Left ventricle myocardium inferior (tissue), 1 donor: ENCODE data around the gene LSM14B. TPM values are rescaled to one million over a fixed set of nuclear protein-coding genes. Genes with fewer than 3 reads are reported as not detected.
"Not testable (repeated sequence)": the region's sequence is repeated elsewhere in the genome, so short reads cannot be mapped to it uniquely, and the experiment has no call there.

ENCODE experiments used
- DNase-seq: peaks from one replicate; pipeline ENCODE4 v3.0.0-alpha.2; 2020
- H3K27ac ChIP-seq: fragments of 200-600 bp; replicated peaks from 2 replicates; pipeline ENCODE4 v1.8.0; 2021
- H3K27me3 ChIP-seq: fragments of 200-600 bp; 2 replicates; pipeline ENCODE4 v1.8.0; 2021; ENCODE audit warnings: low read depth
- H3K36me3 ChIP-seq: fragments of 200-600 bp; 2 replicates; pipeline ENCODE4 v1.8.0; 2021
- H3K4me1 ChIP-seq: fragments of 200-600 bp; 2 replicates; pipeline ENCODE4 v1.8.0; 2021
- H3K4me3 ChIP-seq: fragments of 200-600 bp; 2 replicates; pipeline ENCODE4 v1.8.0; 2021; ENCODE audit warnings: mild to moderate bottlenecking, moderate library complexity
- H3K9me3 ChIP-seq: fragments of 200-600 bp; replicated peaks from 2 replicates; pipeline ENCODE4 v1.8.0; 2021
- CTCF ChIP-seq: fragments of 200-600 bp; IDR thresholded peaks from 2 replicates; pipeline ENCODE4 v1.8.0; 2021; ENCODE audit warnings: antibody characterized with exemption, mild to moderate bottlenecking, borderline replicate concordance
- intact Hi-C: fragments of 100-400 bp; cut with micrococcal nuclease; formaldehyde crosslinking; loops from one replicate; pipeline ENCODE4 v1.11.0; 2022
- total RNA-seq: library from RNA; stranded (reverse); fragmentation: NEBNext Ultra II Directional; extraction: Animal tissue kit (Norgen Biotek cat#: 25700); gene quantifications from one replicate; pipeline ENCODE4 v1.2.1, GENCODE V29; 2021
- donor health status: DM: no; HTN: yes; CAD: no; lungs with severe emphysema.

Gene LSM14B
- total RNA-seq, 1 donor from 2014 or later, result 51.6 TPM

- Histone ChIP-seq H3K4me1 (peaks cover 56% of the 10 kb centered on the region), H3K36me3 (no peaks in the 10 kb centered on the region), H3K27ac (no peak overlapping the region), H3K4me3 (no peak overlapping the region), H3K27me3 (no peaks in the 10 kb centered on the region), H3K9me3 (no peaks in the 10 kb centered on the region)
- TF ChIP-seq CTCF, result no peak
- no peak for DNase-seq
- intact Hi-C loops, result no loop called here
These were observed 25.3 kb downstream of the LSM14B start for GRCh38 chr20:62147528-62147927.

- intact Hi-C loops, H3K27ac ChIP-seq: not testable (repeated sequence)
These were observed 26.1 kb downstream of the LSM14B start for GRCh38 chr20:62148383-62148782.

DNA sequence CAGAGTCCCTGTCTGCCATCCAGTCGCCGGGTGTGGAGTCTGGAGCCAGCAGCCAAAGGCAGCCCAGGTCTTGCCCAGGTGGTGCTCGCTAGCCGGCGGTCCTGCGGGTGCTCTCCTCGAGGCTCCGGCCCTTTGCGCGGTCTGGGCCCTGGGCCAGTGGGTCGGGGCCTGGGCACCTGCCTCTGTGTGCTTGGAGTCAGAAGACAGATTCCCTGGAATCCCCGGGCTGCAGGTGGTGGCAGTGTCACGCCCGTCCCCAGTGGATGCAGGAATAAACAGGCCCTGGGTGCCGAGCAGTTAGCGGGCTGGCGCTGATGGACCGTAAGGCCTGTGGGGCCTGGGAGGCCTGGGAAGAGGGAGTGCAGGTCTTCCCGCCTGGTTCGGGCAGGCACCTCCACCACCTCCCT lies 26.6 kb downstream of the LSM14B start:
- Histone ChIP-seq H3K27ac (peak overlapping the region; percentile 38), H3K9me3 (no peaks in the 10 kb centered on the region), H3K4me1 (peaks cover 54% of the 10 kb centered on the region), H3K27me3 (no peaks in the 10 kb centered on the region), H3K36me3 (peaks cover 7% of the 10 kb centered on the region), H3K4me3 (no peak overlapping the region)
- intact Hi-C loops, result no loop called here
- no peak for TF ChIP-seq CTCF
- no peak for DNase-seq

More at GRCh38 chr20:62148383-62148782, 26.1 kb downstream of the LSM14B start:
- H3K36me3 ChIP-seq, DNase-seq, H3K4me3 ChIP-seq, H3K9me3 ChIP-seq, H3K27me3 ChIP-seq: not testable (repeated sequence)
- H3K4me1 ChIP-seq, result peaks cover 54% of the 10 kb centered on the region

- no peak overlapping the region for H3K4me3 ChIP-seq
- intact Hi-C loops, result no loop called here
- peaks cover 47% of the 10 kb centered on the region for H3K4me1 ChIP-seq
- H3K36me3 ChIP-seq, result peaks cover 12% of the 10 kb centered on the region
- no peak for DNase-seq
- no peak for TF ChIP-seq CTCF
- H3K27me3 ChIP-seq, result no peaks in the 10 kb centered on the region
- peak overlapping the region; percentile 38 for H3K27ac ChIP-seq
- no peaks in the 10 kb centered on the region for H3K9me3 ChIP-seq
These were observed 27.4 kb downstream of the LSM14B start for GRCh38 chr20:62149532-62150309.

DNA sequence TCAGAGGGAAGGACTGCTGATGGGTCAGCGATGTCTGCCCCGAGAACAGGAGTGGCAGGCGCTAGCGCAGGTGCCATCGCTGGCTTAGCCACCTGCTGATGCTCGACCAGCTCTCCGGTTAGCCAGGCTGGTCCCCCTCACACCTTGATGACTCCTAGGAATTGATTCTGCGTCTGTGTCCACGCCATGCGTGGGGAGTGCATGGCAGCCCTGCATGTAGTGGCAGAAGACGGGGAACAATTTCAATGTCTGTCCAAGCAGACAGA lies 28.0 kb downstream of the LSM14B start:
- Histone ChIP-seq H3K36me3 (peaks cover 17% of the 10 kb centered on the region), H3K4me1 (peaks cover 42% of the 10 kb centered on the region), H3K9me3 (no peaks in the 10 kb centered on the region), H3K4me3 (no peak overlapping the region), H3K27ac (peak overlapping the region; percentile 38), H3K27me3 (no peaks in the 10 kb centered on the region)
- TF ChIP-seq CTCF, result no peak
- no peak for DNase-seq
- intact Hi-C loops, result no loop called here

DNA sequence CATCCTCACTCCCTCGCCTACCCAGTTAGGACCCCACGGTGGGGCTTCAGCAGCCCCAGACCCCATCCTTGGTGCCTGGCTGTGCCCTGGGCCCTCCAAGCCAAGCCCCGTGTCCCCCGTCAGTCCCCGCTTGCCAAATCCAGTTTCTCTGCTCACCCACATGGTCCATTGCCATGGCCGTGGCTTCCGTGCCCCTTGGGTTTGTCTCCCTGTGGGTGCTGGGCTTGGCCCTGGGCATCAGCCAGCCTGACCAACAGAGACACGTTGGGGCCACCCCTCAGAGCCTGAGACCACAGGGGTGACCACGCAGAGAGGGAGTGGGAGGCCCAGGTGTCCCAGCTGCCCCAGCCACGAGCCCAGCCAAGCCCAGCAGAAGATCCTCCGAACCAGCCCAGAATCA lies 28.9 kb downstream of the LSM14B start:
- no peak for DNase-seq
- H3K4me1 ChIP-seq, result peaks cover 35% of the 10 kb centered on the region
- H3K36me3 ChIP-seq, result peaks cover 21% of the 10 kb centered on the region
- intact Hi-C loops, result no loop called here
- no peak overlapping the region for H3K4me3 ChIP-seq
- TF ChIP-seq CTCF, result no peak
- no peak overlapping the region for H3K27ac ChIP-seq
- no peaks in the 10 kb centered on the region for H3K27me3 ChIP-seq
- no peaks in the 10 kb centered on the region for H3K9me3 ChIP-seq
